ENCODE measurements around the gene TRAPPC3.
"Not testable (repeated sequence)": the region's sequence is repeated elsewhere in the genome, so short reads cannot be mapped to it uniquely, and the experiment has no call there.

Gene TRAPPC3

DNA sequence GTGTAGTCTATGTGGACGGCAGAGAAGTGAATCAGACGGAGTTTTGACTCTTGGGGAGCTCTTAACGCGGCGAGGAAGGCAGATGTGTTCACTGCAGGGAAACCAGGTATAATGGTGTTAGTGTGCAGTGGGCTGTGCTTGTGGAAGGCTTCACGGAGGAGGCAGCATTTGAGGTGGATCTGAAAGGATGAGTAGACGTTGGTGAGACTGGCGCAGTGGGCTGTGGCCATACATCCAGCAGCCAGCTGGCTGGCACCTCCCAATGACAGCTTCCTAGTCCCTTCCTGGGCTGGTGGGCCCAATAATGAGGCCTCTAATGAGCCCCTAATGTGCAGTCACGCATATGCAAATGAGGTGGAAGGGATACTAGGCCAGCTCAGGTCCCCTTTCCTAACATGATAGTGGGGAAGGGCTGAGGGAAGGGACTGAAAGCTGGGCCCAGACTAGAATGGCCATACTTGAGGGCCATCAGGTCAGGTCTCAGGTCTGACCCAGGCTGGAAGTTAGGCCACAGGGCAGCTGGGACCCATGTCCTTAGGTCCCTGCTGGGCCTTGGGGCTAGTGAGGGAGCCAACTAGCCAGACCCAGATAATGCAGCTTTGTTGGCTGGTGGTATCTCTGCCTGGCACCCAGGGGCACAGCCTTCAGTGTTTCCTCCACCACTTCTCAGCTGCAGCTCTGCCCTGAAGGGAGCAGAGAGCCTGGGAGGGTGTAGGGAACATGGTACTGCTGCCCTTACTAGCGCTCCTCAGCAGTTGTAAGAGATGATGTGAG is 10.5 kb upstream of the TRAPPC3 start:
- Histone ChIP-seq H3K9me3 (no peaks in the 10 kb centered on the region), H3K27me3 (no peaks in the 10 kb centered on the region), H3K27ac (peak overlapping the region; percentile 99 to 100), H3K4me1 (peaks cover 4 to 84% (median 68%) of the 10 kb centered on the region in 4 donors), H3K4me3 (peak overlapping the region in 1 of 2 donors; percentile 7), H3K36me3 (no peaks in the 10 kb centered on the region)
- TF ChIP-seq, protein P1, sequence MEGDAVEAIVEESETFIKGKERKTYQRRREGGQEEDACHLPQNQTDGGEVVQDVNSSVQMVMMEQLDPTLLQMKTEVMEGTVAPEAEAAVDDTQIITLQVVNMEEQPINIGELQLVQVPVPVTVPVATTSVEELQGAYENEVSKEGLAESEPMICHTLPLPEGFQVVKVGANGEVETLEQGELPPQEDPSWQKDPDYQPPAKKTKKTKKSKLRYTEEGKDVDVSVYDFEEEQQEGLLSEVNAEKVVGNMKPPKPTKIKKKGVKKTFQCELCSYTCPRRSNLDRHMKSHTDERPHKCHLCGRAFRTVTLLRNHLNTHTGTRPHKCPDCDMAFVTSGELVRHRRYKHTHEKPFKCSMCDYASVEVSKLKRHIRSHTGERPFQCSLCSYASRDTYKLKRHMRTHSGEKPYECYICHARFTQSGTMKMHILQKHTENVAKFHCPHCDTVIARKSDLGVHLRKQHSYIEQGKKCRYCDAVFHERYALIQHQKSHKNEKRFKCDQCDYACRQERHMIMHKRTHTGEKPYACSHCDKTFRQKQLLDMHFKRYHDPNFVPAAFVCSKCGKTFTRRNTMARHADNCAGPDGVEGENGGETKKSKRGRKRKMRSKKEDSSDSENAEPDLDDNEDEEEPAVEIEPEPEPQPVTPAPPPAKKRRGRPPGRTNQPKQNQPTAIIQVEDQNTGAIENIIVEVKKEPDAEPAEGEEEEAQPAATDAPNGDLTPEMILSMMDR (IDR thresholded peaks at IDR 0.05): no peak
- no peak for DNase-seq
- intact Hi-C loops (cut with DNase I; ENCODE audit: low total_unique reads): loop anchor here (5.0 kb wide), 1 partner anchor 128 kb away; no protein-coding TSS in a partner anchor

GRCh38 chr1:36158827-36159252 is 9.6 kb upstream of the TRAPPC3 start:
- H3K9me3 ChIP-seq, DNase-seq, H3K36me3 ChIP-seq, H3K27me3 ChIP-seq: not testable (repeated sequence)
- Histone ChIP-seq H3K27ac (peak overlapping the region; percentile 99 to 100), H3K4me1 (peaks cover 4 to 77% (median 69%) of the 10 kb centered on the region in 4 donors), H3K4me3 (peak overlapping the region; percentile 99 to 100)
- intact Hi-C loops (cut with DNase I; ENCODE audit: low total_unique reads): loop anchor here (5.0 kb wide), 1 partner anchor 128 kb away; no protein-coding TSS in a partner anchor

GRCh38 chr1:36157973-36158826 is 8.9 kb upstream of the TRAPPC3 start:
- Histone ChIP-seq H3K27me3 (no peaks in the 10 kb centered on the region), H3K9me3 (no peaks in the 10 kb centered on the region), H3K4me3 (peak overlapping the region; percentile 99 to 100), H3K4me1 (peaks cover 4 to 73% (median 64%) of the 10 kb centered on the region in 4 donors), H3K27ac (peak overlapping the region; percentile 99 to 100), H3K36me3 (no peaks in the 10 kb centered on the region)
- no peak for DNase-seq
- intact Hi-C loops (cut with DNase I; ENCODE audit: low total_unique reads): loop anchor here (5.0 kb wide), 1 partner anchor 129 kb away; no protein-coding TSS in a partner anchor
- TF ChIP-seq, protein P1 (IDR thresholded peaks at IDR 0.05): no peak

GRCh38 chr1:36157115-36157903 is 8.0 kb upstream of the TRAPPC3 start:
- Histone ChIP-seq H3K9me3 (no peaks in the 10 kb centered on the region), H3K27ac (peak overlapping the region; percentile 99 to 100), H3K27me3 (no peaks in the 10 kb centered on the region), H3K4me3 (peak overlapping the region; percentile 99 to 100), H3K4me1 (peaks cover 4 to 73% (median 59%) of the 10 kb centered on the region in 4 donors), H3K36me3 (no peaks in the 10 kb centered on the region)
- intact Hi-C loops (cut with DNase I; ENCODE audit: low total_unique reads): loop anchor here (5.0 kb wide), 1 partner anchor 130 kb away; no protein-coding TSS in a partner anchor
- peak; percentile 62 to 77 for DNase-seq
- TF ChIP-seq, protein P1 (IDR thresholded peaks at IDR 0.05): no peak

GRCh38 chr1:36156329-36157114 is 7.2 kb upstream of the TRAPPC3 start:
- peaks cover 4 to 73% (median 58%) of the 10 kb centered on the region in 4 donors for H3K4me1 ChIP-seq
- TF ChIP-seq, protein P1 (IDR thresholded peaks at IDR 0.05): no peak
- no peaks in the 10 kb centered on the region for H3K27me3 ChIP-seq
- peak overlapping the region; percentile 99 to 100 for H3K4me3 ChIP-seq
- no peaks in the 10 kb centered on the region for H3K9me3 ChIP-seq
- peak; percentile 68 to 85 for DNase-seq
- H3K27ac ChIP-seq: peak overlapping the region; percentile 99 to 100
- intact Hi-C loops (cut with DNase I; ENCODE audit: low total_unique reads): loop anchor here (5.0 kb wide), 1 partner anchor 131 kb away; no protein-coding TSS in a partner anchor
- H3K36me3 ChIP-seq: no peaks in the 10 kb centered on the region
